GM04504 (cell line): ENCODE data around the gene TAL2.

Experiments used
- DNase-seq: peaks from one replicate; pipeline ENCODE4 v3.0.0-alpha.2; 2012; ENCODE audit warnings: low read depth

TAL2 gene

DNA sequence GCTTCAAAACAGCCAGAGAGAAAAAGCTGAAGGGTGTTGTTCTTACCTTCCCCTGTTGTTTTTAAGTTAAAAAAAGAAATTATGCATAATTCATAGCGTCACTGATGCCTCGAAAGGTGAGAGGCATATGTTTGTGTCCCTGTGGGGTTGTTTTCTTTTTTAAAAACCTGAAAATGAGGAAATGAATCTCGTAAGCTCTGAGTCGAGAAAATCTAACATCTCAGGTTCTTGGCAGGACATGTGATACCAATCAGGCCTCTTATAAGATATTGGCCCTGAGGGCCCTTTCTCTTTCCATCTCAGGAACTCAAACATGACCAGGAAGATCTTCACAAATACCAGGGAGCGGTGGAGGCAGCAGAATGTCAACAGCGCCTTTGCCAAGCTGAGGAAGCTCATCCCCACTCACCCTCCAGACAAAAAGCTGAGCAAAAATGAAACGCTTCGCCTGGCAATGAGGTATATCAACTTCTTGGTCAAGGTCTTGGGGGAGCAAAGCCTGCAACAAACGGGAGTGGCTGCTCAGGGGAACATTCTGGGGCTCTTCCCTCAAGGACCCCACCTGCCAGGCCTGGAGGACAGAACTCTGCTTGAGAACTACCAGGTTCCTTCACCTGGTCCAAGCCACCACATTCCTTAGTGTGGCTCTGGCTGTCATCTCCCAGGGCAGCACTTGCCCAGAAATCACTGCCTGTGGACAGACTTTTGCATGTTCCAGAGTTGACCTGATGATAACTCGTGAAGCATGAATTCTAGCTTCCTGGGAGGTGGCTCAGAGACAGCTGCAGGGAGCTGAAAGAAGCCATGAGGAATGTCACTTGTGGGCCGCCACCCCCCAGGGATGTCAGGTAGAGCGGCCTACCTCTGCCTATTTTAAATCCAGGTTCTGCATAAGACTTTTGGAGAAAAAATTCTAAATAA, at the start of gene TAL2:
Gene TAL2, plus strand, starts transcription at position 274 of the 921 bp plus-strand sequence. Its CDS starts 40 bp downstream, at position 314.
- DNase-seq, result no peak

DNA sequence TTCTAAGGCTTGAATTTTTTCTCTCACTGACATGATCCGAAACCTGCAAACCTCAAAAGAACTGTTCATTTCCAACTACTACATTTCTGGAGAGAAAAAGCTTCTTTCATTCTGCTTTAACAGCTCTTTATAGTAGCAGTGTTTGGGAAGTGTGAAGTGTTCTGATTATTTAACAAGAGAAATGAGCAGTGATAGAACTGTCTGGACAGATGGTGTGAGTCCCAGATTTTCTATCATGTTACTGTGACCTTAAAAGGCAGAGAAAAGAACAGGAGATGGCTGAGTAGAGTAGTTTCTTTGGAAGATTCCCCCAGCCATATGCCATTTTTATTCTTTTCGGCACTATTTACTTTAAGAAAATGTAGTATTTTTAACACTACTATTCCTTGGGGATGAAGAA, 41.3 kb upstream of the TAL2 start:
- no peak for DNase-seq

DNA sequence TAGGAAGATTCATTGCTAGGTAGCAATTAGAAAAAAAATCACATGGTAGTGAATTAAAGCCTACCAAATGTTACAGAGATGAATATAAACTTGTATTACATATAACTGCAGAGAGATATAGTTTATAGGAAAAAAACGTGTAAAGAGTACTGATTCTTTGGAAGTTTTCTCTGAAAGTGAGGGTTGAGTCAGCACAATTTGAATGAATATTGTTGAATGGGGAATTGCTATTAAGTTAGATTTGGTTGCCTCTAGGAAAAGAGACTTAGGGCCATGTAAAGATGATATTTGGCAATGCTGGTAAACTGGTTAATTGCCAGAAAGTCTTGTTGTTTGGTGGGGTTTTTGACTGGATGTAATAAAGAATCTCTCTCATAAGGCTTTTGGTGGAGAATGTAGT, 37.2 kb upstream of the TAL2 start:
- no peak for DNase-seq

DNA sequence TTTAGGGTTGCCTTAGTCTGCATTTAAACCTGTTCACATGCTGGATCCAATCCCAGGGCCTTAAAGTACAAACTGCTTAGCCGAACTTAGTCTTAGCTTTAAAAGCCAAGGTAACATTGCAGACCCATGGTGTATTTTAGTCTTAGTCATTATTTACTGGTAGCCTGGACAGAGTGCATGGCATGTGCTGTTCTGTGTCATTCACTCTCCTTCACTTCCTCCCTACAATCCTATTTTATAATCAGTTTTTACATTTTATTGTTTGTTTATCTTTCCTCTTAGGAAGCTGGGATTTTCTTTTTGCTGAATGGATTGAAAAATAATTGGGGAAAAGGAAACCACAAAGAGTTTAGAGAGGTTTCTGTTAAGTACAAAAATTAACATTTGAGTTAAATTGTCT, 29.4 kb upstream of the TAL2 start:
- DNase-seq, result no peak

DNA sequence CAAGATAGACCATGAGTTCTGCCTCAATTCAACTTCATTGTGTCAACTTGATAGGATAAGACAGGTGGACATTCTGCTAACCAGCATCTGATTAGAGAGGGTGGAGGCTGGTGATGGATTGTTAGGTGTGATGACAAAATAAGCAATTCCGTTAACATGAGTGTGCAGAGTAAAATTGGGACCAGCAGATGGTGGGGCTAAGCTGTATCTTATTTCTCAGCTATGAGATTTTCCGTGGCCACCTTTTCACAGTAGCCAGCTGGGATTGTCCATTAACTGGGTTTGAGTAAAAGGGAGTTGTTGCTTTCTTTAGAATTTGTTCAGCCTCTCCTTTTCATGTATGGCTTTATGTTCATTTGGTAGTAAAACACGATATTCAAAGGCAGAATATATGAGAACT, 28.8 kb upstream of the TAL2 start:
- DNase-seq, result no peak

DNA sequence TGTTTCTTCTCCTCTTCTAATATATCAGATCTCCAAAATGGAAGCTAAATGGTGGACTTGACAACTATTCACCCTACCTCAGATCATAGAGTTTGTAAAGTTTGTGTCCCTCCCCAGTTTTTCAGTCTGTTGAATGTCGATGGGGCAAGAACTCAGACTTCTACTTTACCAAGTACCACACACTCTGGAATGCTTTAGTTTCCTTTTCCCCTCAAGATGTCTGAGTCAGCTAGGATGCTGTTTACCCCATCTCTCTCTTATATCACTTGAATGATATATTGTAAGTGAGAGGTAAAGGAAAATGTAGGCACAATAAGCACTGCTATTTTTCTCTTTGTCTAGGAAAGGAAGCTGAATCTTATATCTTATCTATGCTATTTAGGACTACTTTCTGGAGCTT, 25.9 kb upstream of the TAL2 start:
- no peak for DNase-seq

DNA sequence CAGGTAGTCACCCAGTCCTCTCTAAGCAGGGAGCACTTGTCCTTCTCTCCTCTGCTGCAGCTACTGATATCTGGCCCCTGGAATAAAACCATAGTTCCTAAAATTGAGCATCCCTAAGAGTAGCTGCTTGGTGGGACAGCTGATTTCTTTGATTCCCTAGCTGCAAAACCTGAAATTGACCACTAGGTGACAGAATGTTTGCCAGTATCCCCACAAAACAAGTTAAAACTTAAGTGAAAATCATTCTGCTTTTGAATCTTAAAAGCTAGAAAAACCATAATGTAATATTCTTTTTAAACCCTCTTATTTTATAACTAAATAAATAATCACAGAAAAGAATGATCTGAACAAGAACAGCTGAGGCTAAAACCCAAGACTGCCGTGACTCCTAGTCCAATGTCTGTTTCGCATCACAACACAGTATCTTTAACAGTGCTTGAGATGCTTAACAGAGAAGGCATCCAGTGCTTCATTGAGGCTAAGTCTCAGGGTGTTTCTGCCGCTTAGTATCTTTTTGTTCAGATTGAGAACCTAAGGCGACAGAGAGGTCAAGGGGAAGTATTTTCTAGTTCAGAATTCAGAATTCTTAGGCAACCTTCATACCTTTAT, 24.4 kb upstream of the TAL2 start:
- DNase-seq, result no peak

DNA sequence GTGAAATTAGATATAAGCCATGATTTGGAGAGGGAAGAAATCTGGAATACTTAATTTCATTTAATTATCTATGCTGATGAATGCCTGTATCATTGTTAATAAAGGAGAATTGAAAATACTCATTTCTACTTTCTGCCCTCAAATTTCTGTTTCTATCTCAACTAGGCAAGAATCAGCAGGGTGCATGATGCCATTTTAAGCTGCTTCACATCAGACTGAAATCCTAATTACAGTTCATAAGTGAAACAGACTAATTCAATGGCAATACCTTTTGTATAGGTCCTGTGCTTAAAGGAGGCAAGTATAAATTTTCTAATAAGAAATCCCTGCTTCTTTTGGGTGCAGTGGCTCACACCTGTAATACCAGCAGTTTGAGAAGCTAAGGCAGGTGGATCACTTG, 22.3 kb upstream of the TAL2 start:
- no peak for DNase-seq

DNA sequence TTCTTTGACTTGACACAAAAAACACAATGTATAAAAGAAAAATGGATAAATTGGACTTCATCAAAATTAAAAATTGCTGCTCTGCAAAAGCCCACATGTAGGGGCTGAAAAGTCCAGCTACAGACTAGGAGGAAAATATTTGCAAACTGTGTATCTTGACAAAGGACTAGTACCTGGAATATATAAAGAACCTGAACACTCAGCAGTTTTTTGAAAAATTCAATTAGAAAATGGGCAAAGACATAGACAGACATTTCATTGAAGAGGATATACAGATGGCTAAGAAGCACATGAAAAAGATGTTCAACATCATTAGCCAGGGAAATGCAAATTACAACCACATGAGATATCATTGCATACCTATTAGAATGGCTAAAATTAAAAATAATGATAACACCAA, 18.5 kb upstream of the TAL2 start:
- DNase-seq, result no peak

DNA sequence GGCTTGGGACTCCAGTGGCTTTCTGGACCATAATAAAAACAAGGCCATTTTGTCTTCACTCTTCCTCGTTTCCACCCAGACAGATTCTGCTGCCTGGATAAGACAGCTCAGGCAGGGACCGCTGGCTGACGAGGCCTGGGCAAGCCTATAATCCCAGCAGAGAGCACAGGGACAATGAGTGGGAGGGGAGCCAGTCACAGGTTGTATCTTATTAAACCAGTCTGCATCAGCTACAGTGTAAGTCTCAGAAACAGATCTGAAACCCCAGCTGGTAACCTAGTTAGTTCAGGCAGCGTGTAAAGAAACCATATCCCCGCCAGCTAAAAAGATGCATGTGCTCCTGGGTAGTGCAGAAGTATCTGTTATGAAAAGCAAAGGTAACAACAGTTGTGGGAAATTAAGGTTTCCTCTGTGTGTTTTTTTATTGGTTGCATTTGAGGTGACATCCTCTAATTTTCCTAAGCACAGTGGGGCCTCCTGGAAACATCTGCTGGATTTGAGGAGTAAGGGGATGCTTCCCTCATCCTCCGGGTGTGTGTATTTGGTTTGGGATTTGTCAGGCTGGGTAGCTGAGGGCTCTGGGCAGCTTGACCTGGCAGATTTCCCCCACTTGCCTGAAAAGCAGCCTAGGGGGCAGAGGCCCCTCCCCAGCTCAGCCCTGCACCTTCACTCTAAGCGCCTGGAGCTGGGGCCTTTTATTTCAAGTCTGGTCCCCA, 15.2 kb upstream of the TAL2 start:
- DNase-seq, result no peak

DNA sequence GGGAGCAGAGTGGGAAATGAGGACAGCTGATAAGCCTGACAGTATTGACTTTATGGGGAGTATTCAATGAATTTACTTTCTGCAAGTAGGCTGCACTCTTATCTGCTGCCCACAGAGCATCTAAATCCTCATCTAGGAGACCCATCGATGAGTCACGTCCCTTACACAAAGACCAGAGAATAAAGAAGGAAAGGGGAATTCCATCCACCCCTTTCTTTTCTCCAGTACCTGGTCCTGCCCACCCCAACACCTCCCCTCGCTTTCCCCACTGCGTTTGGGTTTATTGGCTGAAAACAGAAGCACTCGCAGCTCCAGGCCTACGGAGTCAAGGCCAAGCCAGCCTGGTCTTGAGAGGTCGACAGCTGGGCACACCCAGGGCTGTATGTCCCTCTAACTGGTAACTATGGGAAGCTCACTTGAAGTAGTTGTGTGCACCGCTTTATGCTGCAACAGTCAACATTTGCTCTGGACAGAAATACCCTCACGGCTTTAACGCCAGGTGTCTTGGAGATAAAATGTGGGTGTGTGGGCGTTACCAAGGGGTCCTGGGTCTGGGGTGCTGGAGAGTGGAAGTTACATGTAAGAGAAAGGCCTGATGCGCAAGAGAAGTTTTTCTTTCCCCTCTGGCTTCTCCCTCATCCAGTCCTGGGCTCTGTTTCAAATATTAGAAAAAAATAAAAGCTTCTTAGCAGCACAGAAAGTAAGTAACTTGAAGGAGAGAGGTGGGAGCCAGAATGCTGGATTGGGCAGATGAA, 14.5 kb upstream of the TAL2 start:
- DNase-seq, result no peak

DNA sequence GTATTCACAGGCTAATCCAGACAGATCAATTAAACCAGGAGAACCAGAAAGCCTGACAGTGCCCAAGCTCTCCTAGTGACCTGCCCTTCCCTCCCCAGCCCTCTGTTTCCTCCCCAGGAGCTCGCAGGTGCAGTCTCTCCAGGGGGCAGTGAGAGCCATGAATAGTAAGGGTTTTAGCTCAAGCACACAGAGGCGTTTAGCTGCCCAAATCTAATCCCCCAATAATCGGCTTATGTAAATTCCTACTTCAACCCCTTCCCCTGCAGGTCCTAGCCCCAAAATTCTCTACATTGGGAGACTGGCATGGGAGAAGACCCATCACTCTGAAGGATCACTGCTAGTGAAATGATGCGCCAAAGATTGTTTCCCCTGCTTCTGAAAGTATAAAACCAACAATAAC, 10.5 kb upstream of the TAL2 start:
- DNase-seq, result no peak

DNA sequence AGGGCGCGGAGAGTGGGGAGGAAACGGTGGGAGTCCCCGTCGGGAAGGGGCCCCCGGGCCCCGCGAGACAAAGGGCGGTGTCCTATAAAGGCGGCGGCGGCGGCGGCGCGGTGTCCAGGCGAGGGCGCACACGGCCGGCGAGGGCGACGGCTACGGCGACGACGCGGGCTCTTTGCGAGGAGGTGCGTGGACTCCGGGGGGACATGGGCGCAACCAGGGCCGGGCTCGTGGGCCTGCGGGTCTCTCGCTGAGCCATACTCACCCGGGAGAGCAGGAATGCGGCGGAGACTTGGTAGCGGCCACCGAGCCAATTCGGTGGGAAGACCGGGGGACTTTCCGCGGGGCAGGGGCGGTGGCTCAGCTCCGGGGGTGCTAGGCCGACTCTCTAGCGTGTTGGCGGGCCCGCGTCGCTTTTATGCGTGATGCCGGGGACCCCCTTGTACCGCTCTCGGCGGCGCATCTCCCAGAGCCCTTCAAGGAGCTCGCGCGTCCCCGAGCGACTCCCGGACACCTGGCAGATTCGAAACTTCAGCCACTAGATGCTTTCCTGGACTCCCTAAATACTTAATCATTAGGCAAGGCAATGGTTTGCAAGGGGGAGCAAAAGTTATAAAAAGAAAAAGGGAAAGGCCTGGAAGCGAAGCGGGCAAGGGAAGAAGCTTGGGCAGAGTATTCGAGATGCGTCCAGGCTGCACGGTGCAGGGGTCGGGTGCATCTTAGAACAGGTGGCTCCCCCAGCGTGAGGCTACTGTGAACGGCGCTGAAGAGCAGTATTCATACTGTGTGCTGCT, 5.9 kb upstream of the TAL2 start:
- no peak for DNase-seq

DNA sequence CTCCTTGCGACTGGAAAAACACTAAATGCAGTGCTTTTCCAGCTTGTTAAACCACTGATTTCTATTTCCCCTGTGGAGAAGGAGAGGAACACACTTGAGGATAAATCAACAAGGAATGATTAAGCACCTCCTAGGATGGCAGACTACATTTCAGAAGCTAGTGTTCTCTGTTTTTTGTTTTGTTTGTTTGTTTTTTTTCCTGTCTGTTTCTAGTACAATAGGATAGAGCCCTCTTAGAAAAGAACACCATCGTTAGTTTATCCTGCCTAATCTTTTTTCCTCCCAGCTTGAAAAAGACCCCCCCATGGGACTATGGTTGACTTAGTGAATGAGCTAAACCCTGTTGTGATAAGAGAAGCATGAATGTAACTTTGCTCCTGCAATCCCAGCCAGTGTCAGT, 3.9 kb upstream of the TAL2 start:
- DNase-seq, result no peak

DNA sequence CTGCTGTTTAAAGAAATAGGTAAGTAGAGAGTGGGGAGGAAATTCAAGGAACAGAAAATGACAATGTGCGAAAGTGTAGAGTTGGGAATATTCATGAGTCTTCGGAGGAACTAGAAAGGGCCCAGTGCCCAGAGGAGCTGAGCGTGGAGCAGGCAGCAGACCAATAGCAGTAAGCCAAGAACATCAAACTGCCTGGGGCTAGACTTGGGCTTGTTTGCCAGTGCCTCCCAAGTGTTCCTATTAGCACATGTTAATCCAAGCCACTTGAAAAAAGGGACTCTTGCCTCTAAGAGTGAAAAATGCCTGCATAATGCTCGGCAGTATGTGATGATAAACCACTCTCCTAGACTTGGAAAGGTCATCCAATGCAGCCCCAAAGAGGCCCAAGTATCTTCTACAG, 1.2 kb upstream of the TAL2 start:
- DNase-seq, result no peak

DNA sequence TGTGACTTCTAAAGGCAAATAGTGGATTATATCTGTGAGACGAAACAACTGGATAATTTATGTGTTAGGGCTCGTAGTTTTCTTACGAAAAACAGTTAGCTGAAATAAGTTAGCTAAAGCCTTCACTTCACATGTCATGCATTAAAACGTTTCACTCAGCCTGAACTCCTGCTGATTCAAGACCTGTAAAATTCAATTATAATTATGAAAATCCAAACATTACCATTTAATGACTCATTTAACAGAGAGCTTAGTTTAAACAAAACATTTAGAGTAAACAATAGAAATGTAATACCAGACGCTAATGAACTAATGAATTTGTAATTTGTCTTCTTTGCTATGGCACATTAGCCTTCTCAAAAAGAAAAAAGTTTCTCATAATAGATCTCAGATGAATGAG, 1.7 kb downstream of the TAL2 start:
- no peak for DNase-seq

DNA sequence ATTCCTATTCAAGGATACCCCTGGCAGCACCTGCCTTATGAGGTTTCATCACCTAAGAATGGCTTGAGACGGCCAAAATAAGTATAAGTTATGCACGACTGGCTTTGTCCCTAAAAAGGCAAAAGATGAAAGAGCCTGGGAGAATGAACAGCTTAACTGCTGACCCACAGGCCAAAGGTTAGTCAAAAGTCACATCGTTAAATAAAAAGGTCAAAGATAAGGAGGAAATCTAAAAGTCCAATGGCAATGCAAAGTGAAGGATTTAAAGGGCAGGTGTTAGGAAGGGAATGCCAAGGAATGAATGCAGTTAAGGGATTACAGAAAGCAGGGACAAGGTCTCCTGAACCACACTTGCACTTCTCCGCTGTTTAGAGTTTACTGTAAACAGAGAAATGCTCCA, 5.6 kb downstream of the TAL2 start:
- no peak for DNase-seq

DNA sequence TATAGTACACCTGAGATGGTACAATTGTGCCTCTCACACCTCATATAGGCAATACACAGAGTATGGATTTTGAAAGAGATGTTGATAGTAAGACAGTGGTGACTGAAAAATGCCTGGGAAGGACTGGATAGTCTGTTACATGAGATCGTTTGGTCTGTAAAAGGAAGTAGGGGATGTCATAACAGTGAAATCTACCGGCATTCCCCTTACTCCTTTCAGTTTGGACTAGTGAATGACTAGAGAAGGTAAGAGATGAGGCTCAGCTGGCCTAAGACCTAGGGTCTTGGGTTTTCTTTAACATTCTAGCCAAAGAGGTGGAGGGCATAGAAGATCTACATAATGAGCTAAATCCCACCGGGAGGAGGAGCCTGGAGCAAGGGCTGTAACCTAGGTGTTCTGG, 8.1 kb downstream of the TAL2 start:
- no peak for DNase-seq

DNA sequence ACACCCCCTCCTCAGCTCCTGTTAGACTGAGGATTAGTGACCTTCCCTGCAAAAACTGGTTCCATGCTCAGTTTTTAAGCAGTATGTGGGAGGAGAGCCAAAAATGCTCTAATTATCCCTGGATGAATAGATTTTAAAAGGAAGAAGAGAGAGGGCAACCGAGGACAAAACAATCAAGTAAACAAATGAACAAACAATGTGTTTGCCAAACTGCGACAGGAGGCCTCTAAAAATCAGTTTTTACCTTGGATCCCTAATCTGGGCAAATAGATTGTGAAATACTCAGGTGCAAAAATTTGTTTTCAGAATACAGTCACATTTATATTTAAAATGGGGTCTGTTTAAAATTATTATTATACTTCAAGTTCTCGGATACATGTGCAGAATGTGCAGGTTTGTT, 8.5 kb downstream of the TAL2 start:
- no peak for DNase-seq

DNA sequence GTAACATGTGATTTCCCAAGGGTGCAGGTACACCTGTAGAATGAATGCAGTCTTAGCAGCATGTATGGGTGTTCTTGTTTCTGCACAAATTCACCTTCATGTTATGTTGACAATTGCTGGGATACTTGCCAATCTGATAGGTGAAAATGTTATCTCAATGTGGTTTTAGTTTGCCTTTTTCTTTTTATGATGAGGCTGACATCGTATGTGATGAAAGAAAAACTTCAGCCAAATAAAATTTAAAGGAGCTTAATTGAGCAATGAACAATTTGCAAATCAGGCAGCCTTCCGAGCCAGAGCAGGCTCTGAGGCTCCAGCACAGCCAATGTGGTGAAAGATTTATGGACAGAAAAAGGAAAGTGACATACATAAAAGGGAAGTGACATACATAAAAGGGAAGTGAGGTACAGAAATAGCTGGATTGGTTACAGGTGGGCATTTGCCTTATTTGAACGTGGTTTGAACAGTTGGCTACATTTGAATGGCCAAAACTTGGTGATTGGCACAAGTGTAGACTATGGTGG, 10.5 kb downstream of the TAL2 start:
- no peak for DNase-seq

DNA sequence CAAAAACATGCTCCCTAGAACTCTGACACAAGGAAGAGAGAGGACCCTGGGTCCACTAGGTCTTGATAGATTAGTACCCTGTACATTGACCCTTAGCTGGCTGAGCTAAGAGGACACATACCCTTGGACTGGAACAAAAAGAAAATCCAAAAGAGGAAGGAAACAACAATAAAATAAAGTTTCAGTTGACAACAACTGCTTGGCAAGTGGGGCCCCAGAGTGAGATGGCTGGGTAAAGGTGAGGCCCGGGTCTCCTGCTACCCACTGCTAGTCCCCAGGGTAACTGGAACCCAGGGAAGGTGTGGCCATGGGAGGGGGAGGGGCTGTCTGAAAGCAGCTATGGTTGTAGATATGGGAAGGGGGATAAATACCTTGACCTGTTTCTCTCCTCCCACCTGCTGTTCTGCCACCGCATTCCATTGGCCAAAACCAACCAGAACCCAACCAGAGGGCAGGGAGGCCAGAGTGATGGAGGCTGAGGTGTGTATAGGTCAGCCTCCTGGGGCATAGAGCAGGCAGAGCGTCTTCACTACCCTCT, 11.7 kb downstream of the TAL2 start:
- DNase-seq, result no peak
